Activated CD8-positive, alpha-beta memory T cell treated with anti-CD3 and anti-CD28 coated beads for 24 hours (primary cell): ENCODE results near the gene EDC3.
"Not testable (repeated sequence)": the region's sequence is repeated elsewhere in the genome, so short reads cannot be mapped to it uniquely, and the experiment has no call there.

Experiments used
- DNase-seq: peaks from one replicate; pipeline ENCODE4 v3.0.0-alpha.2; 2020

Gene EDC3

DNA sequence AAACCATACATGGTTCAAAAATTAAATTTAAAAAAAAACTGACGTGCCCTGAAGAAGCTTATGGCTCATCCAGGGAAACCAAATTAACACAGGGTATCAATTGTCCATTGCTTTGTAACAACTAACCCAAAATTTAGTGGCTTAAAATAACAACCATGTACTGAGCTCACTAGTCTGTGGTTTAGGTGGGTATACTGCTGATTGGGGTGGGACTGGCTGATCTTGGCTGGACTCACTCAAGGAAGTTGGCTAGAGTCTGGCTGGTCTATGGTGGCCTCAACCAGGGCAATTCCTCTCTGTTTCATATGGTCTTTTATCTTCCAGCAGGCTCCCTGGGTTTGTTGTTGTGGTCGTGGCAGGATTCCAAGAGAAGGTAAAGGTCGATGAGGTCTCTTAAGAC, 14.1 kb upstream of the EDC3 start:
- DNase-seq = no peak

DNA sequence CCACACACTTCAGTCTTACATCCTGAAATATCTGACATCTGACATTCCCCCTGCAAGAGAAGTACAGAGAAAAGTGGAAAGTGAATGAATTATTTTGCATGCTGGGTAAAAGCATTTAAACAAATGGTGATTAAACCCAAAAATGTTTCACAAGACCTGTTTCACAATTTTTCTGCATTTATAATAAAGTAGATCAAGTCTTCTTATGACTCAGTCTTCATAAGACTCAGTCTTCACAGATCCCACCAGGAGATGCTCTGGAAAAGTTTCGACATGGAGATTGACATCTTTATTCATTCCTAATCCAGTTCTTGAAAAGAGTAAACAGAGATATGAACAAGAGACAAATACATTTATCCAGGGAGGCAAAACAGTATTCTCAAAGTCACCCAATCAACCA, 13.2 kb upstream of the EDC3 start:
- no peak for DNase-seq

DNA sequence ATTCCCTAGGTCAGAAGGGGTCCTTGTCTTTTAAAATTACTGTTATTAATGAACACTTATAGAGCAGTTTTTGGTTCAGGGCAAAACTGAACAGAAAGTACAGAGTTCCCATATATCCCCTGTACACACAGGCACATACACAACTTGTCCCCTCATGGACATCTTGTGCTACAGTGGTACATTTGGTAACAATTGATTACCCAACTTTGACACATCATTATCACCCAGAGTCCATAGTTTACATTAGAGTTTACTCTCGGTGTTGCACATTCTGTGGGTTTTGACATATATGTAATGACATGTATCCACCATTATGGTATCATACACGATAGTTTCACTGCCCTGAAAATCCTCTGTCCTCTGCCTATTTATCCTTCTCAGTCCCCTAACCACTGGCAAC, 984 bp upstream of the EDC3 start:
- no peak for DNase-seq

DNA sequence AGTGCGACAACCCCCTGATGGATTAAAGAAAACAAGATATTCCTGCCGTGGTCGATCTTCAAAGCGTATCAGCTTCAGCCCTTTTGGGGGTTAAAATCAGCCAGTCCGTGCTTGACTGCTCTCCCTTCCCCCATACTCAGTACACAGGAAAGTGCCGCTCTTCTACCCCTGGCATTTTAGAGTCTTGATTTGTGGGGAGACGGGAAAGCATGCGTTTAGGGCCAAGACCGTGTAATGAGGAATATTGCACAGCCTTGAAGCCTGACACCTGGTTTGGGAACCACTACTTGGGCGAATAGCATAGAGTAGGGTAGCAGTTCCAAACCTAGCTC, 540 bp upstream of the EDC3 start:
- no peak for DNase-seq

DNA sequence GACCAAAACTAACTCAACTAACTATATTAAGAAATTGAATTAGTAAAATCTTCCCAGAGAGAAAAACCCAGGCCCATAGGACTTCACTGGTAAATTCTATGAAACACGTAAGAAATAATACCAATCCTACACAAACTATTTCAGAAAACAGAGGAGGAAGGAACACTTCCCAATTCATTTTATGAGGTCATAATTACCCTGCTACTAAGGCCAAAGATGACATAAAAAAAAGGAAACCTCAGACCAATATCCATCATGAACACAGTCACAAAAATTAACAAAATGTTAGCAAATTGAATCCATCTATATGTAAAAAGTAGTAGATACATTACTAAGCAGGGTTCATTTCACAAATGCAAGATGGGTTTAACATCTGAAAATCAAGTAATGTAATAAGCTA, 3.5 kb downstream of the EDC3 start:
- DNase-seq = no peak

DNA sequence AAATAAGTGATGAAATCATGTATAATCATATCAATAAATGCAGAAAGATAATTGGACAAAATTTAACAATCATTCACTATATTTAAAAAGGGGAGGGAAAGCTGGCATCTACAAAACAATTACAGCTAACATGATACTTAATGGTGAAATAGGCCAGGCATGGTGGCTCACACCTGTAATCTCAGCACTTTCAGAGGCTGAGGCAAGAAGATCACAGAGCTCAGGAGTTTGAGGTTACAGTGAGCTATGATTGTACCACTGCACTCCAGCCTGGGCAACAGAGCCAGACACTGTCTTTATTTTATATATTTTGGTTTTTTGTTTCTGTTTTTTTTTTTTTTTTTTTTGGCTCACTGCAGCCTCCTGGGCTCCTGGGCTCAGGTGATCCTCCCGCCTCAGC, 12.1 kb downstream of the EDC3 start:
- DNase-seq = no peak

DNA sequence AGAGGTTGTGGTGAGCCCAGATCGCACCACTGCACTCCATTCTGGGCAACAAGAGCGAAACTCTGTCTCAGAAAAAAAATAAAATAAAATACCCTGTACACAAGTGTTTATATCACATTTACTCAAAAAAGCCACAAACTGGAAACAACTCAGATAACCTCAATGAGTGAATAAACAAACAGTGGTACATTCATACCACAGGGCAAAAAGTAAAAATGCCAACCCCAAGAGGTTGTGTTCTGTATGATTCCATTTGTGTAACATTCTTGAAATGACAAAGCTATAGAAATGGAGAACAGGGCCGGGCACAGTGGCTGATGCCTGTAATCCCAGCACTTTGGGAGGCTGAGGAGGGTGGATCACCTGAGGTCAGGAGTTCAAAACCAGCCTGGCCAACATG, 12.9 kb downstream of the EDC3 start:
- no peak for DNase-seq

DNA sequence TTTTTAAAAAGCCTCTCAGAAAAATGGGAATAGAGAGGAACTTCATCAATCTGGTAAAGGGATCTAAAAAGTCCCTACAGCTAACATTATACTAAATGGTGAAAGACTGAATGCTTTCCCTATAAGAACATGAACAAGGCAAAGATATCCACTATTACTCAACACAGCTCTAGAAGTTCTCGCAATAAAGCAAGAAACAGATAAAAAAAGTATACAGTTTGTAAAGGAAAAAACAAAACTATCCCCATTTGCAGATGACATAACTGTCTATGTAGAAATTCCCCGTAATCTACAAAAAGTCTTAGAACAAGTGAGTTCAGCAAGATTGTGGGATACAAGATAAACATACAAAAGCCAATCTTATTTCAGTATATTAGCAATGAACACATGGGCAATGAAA, 15.4 kb downstream of the EDC3 start:
- DNase-seq = no peak

DNA sequence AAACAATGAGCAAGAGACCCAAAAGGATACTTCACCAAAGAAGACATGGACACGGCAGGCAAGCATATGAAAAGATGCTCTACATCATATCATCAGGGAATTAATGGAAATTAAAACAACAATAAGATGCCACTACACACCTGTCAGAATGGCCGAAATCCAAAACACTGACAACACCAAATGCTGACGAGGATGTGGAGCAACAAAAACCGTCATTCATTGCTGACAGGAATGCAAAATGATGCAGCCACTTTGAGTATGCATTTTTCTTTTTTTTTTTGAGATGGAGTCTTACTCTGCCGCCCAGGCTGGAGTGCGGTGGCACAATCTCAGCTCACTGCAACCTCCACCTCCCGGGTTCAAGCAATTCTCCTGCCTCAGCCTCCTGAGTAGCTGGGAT, 19.0 kb downstream of the EDC3 start:
- DNase-seq = no peak

DNA sequence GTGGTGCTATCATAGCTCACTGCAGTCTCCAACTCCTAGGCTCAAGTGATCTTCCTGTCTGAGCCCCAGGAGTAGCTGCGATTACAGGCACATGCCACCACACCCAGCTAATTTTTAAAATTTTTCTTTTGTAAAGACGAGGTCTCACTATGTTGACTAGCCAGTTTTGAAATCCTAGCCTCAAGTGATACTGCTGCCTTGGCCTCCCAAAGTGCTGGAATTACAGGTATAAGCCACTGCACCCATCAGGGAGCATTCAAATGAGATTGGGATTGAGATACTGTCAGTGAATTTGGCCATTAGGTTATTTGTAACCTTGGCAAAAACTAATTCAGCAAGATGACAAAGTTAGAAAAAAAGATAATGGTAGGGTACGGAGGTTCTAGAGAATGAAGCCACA, 21.7 kb downstream of the EDC3 start:
- no peak for DNase-seq

DNA sequence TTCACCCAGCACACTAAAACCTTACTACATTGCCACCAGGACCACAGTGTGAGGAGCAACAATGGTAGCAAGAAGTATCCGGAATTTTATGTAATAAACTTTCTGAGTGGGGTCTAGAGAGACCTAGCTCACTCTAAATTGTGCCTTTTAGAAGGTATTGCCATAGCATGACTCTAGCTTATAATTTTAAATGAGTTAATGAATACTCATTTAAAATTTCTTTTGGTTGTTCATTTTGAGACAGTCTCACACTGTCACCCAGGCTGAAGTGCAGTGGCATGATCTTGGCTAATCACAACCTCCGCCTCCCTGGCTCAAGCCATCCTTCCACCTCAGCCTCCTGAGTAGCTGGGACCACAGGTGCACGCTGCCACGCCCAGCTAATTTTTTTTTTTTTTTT, 26.2 kb downstream of the EDC3 start:
- DNase-seq = no peak

DNA sequence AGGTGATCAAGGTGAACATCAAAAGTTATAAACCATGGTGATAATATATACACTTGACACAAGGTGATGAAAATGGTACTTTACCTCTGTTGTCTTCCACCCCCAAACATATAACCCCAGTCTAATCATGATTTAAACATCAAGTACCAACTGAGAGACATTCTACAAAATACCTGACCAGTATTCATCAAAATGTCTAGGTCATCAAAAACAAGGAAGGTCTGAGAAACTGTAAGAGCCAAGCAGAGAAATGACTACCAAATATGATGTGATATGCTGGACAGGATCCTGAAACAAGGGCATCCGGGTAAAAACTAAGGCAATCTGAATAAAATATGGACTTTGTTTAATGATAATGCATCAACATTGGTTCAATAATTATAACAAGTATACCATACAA, 27.8 kb downstream of the EDC3 start:
- no peak for DNase-seq

DNA sequence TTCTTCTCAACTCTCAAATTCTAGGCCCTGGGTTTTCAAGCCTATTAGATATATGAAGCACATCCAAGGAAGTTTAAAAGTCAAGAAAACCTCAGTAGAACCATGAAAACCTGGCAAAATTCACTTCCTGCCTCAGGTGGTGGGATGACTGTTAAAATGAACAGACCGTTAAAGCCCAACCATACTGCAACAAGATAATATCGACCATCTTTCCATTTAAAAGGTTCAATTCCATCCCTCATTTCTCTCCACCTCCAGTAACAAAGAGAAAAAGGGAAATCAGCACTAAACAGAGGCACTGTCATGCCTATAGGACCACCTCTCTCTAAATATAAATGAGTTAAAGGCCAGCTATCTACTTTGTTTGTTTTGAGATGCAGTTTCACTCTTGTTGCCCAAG, 31.2 kb downstream of the EDC3 start:
- DNase-seq = no peak

DNA sequence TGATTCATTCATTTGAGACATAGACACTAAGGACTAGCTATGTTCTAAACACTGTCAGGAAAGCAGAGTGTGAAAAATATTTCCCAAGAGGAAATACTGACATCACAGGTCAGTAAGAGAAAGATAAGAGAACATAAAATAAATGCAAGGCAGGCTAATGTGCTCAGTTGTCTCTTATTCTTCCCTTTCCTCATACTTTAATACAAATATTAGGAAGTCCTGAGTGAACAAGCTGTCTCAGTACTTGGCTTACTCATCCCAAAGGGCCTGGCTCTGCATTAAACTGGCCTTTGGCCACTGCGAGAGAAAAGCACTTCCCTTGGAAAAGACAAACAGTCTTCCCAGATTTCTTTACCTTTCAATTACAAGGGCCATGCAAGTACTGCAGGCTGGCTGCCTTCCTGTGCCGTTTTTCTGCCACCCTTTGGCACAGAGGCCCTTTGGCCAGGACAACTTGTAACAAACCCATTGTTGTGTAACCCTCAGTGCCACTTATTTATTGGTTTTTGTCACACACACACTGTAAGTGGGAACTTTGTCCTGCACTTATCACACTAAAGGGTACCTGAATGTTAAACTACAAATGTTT, 31.7 kb downstream of the EDC3 start:
- no peak for DNase-seq

DNA sequence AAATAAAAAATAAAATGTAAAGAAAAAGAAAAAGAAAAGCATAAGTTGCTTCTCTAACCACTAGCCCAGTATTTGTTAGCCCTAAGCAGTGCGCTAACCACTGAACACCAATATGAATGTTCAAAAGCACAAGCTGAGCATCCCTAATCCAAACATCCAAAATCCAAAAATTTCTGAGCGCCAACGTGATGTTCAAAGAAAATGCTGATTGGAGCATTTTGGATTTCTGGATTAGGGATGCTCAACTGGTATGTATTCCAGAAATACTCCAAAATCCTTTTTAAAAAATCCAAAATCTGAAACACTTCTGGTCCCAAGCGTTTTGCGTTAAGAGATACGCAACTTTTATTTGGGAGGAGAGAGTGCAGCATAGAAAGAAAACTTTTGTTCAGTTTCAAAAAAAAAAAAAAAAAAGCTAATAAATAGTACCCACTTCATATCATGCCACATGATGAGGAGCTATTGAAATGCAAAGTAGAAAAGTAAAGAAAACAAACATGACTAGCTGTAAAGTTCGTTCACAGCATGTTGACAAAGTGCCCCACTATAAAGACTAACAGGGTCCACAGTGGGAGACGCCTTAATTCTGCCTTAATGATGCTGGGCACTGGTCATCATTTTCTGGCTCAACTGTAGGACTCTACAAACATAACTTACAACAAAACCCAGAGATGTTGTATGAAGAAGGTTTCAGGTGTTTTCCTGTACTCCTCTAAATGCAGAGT, 32.4 kb downstream of the EDC3 start:
- DNase-seq = no peak

DNA sequence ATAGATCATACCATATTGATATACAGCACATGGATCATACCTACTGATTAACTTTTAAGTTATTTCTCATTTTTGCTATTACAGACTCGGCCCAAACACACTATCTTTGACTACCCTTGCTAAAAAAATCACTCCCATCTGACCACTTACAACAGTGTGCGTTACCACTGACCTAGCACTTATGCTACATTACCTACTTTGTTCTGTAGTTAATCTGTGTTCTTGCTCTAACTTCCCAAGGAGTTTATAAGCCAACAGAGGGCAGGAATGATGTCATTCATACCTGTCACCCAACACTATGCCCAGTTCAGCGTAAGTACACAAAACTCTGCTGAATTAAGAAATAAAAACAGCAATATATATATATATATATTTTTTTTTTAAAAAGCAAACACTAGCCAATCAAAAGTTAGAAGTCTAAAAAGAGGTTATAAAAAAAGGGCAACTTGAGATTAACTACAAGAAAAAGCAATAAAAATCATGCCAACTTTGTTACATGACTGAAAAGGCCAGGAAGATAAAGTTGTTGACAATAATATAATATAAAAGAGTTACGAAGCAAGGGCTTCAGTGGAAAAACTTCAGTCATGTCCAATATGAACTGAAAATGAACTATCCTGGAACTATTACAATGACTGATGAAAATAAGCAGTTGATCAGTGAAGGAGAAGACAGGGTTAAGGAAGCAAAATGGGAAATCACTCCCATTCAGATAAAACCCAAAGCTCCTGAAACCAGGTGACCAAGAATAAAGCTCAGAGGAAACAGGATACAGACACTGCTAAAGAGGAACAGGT, 33.6 kb downstream of the EDC3 start:
- no peak for DNase-seq

DNA sequence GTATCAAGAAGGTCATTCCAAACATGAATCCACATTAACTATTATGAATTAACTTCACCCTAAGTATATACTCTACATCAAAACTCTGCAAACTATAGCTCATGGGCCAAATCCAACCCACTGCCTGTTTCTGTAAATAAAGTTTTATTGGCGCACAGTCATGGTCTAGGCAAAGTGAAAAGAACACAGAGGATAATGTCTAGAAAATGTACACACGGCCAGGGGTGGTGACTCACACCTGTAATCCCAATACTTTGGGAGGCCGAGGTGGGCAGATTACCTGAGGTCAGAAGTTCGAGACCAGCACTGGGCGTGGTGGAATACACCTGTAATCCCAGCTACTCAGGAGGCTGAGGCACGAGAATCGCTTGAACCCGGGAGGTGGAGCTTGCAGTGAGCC, 34.5 kb downstream of the EDC3 start:
- DNase-seq = not testable (repeated sequence)

DNA sequence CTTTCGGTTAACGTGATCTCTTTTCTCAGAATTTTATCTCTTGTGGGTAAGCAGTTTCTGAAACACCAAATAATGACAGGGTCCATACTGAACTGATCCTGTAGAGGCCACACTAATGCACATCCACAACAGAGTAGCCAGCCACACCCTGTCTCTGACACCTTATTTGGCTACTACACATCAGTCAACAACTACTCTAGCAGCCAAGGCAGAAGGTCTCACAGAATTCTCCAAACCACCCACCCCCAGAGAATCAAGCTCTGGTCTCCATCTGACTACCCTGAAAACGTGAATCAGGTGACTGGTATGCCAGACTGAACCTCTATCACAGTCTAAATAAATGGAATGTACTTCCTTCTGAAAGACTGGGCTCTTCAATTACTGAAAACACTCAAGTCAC, 38.0 kb downstream of the EDC3 start:
- DNase-seq = no peak

DNA sequence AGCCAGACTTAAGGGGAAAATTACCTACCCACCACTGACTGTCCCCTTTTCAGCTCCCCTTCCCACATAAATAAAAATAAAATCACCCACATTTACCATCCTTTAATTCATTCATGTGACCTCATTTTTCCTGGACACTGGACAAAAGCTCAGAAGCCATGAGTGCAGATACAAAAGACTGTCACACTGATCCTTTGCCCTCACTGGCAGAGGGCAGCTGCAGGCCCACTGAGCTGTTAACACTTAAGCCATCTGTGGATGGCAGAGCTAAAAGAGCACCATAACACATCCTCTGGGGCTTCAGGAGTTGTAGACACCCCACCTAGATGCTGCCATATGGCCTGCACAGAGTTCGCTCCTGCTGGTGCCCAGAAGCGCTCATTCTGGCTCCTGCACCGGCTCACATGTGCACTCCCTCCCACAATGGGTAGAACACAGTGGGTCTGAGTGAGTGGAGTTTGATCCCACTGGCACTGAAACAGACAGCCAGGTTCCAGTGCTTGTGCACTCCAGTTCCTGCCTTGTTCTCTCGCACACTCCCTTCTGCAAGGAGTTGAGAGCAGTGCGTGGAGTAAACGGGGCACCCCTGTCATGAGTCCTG, 38.8 kb downstream of the EDC3 start:
- DNase-seq = no peak

DNA sequence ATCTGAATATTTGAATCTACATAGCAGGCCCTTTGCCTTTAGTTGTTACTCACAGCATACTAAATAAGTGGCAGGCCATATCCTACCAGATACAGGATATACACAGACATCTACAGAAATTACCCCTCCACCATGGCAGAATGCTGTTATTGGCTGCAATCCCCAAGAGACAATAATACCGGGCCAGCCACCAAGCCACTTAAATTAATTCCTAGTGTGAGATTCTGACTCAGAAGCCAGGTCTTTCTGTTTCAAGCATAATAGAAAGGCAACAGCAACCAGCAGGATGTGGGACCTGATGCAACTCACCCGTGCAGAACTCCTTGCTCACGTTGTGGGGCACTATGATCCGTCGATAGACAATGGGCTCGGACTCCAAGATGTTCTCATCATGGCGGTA, 40.4 kb downstream of the EDC3 start:
- no peak for DNase-seq

DNA sequence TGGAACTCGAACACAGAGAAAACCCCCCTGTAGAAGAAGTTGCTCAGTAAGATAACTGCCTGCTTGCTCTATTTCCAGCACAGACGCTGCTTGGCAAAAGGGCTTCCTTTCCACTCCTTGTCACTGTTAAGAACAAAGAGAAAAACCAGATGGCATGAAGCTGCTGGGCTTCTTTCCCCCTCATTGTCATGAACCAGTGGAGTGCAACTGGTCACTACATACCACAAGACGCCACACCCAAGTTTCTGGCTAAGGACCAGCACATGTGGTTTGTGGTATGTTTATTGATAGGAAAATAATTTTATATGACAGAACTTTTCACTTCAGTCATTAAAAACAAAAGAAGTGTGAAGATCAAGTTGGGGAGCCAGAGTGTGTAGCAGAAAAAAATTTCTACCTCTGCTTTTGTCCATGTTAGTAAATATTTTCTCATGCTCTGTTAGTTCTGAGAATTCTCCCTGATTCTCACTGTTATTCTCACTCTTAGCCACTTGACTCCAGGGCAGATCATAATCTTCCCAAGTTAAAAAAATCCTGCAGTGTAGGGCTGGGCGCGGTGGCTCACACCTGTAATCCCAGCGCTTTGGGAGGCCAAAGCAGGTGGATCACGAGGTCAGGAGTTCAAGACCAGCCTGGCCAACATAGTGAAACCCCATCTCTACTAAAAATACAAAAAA, 42.3 kb downstream of the EDC3 start:
- DNase-seq = no peak

DNA sequence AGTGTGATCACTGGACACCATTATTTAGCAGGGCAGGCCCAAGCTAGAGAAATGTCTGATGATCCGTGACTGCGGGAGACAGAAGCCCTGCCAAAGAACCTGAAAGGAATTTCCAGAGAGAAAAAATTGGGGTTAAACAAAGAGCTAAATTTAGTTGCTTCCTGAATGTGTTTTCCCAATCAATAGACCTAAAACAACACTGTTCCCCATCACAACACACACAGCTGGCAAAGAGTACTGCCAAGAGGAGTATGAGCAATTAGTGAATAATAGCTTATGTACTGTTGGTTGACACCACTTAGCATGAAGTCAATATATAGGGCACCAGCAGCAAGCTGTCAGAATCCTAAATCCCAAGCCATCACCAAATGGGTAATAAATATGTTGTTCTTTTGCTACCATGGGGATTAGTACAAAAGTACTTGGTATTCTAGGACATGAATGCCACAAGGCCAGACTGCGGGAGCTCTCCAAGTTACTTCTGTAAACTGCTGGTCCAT, 44.5 kb downstream of the EDC3 start:
- DNase-seq = no peak
